Activated CD8-positive, alpha-beta memory T cell treated with anti-CD3 and anti-CD28 coated beads, Interleukin-2, amount 50 U/mL, for 48 hours (primary cell): ENCODE measurements around the gene ABLIM1.

Source experiments
- DNase-seq: peaks from one replicate; pipeline ENCODE4 v3.0.0-alpha.2; 2020

Gene ABLIM1

DNA sequence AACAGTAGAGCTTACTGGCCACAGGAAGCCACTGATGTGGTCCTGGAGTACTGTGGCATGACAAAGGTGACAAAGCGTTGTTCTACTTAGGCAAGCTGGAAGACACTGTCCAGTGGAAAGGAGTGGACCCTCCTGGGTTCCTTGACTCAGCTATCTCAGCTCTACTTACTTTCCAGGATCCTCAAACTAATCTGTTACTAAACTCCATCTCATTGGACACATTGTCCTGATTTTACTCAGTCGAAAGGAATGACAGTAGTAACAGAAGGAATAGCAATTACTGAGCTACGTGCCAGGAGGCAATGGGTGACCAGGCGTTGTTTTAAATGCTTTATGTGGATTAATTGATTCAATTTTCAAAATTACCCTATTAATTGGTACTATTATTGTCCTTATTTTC is 41.6 kb downstream of the ABLIM1 start:
- DNase-seq, result no peak

GRCh38 chr10:114616103-114616502 is 42.0 kb downstream of the ABLIM1 start:
- no peak for DNase-seq

DNA sequence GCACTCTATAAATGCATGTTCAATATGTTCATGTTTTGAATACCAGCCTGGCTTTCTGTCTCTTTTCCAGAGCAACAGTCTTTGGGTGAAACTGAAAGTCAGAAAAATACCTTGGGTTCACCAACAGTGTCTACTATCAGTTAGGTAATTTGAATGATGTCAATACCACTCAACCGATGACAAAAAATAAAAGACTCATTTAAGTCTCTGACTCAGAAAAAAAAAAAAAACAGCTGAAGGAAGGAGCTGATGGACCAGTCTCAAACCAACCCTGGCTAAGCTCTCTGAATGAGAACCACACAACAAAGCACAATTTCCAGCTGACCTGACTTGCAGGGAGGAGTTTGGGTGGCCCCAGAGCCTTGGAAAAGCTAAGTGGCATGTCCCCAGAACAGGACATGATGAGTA is 42.5 kb downstream of the ABLIM1 start:
- no peak for DNase-seq

DNA sequence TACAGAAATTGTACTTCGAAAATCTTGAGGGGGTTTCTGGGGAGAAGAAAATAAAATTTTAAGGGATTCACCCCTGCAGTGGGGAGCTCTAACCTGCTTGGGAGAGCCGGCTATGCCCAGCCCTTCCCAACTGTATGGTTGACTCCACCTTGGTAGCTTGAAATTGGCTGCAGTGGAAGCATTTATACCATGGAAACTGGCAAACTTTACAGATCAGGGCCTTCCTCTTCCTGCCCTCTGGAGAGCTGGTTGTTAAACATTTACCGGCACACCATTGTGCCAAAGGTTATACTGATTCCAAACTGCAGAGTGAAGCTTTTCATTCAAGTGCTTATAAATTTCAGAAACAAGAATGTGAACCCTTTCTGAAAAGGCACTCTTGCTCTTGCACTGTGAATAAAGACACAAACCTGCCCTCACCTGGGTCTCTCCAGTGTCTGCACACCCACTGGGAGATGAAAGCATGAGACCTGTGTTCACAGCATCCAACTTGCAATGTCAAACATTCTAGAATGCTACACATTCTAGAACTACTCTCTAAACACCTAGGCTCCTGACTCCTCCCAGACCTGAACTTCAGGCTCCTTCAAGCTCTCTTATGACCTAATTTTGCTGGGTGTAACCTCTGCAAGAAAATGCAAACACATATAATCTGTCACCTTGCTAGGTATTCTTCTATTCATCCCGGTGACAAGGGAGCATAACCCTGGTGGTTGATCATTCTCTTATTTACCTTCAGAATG is 44.7 kb downstream of the ABLIM1 start:
- DNase-seq, result no peak

DNA sequence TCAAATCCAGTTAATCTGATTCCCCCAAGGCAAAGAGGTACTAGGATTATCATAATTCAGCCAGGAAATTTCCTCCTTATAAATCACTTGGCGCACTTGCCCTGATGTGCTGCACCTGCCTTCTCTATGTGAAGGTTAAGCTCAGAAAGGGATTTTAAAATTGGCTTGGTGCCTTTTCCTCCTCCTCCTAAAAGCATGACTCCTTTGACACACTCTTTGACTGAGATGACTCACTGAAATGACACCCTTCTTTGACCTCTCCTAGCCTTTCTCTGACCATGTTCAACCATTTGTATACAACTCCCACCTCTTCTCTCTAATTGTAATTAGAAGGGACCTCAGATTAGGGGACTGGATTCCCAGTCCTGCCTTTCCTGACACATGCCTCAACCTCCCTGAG is 46.5 kb downstream of the ABLIM1 start:
- no peak for DNase-seq

- DNase-seq, result no peak
Observed at GRCh38 chr10:114609518-114610426, 48.3 kb downstream of the ABLIM1 start.

- no peak for DNase-seq
Observed at GRCh38 chr10:114607358-114607998, 50.6 kb downstream of the ABLIM1 start.

GRCh38 chr10:114605155-114605797 is 52.8 kb downstream of the ABLIM1 start:
- DNase-seq, result no peak

GRCh38 chr10:114604357-114605130 is 53.5 kb downstream of the ABLIM1 start:
- no peak for DNase-seq

GRCh38 chr10:114603948-114604347 is 54.1 kb downstream of the ABLIM1 start:
- no peak for DNase-seq

DNA sequence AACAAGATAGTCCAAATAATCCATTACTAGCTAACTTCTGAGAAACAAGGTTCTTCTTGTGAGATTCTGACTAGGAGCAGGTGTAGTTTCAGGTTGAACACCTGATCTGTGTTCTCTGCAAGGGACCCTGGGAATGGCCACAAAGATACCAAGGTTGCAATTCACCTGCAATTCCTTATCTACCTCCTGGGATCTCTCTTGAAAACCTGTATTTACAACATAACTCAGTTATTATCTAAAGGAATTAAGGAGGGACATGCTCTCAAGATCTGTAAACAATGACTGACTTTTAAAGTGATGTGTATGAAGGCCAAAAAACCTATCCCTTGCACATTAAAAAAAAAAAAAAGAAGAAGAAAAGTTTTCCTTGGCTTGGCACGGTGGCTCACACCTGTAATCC is 54.8 kb downstream of the ABLIM1 start:
- no peak for DNase-seq

- no peak for DNase-seq
Observed at GRCh38 chr10:114600057-114600456, 58.0 kb downstream of the ABLIM1 start.

- DNase-seq, result no peak
Observed at GRCh38 chr10:114596793-114597192, 61.3 kb downstream of the ABLIM1 start.

GRCh38 chr10:114593816-114594468 is 64.1 kb downstream of the ABLIM1 start:
- no peak for DNase-seq

GRCh38 chr10:114593240-114593792 is 64.8 kb downstream of the ABLIM1 start:
- no peak for DNase-seq

DNA sequence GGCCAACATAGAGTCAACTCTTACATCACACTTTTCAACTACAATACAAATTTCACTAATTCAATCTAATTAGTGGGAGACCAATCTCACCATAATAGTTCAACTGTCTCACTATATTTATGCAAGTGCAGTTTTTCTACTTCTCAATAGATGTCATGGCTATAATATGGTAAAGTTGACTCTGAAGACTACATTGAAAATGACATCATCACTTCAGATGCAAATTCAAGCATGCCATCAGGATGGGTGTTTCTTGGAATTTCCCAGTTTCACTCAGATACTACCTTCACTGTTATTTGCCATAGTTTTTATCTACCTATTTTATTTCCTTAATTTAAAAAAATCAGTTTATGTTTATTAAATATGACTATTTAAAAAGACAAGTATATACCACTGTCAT is 67.1 kb downstream of the ABLIM1 start:
- no peak for DNase-seq

DNA sequence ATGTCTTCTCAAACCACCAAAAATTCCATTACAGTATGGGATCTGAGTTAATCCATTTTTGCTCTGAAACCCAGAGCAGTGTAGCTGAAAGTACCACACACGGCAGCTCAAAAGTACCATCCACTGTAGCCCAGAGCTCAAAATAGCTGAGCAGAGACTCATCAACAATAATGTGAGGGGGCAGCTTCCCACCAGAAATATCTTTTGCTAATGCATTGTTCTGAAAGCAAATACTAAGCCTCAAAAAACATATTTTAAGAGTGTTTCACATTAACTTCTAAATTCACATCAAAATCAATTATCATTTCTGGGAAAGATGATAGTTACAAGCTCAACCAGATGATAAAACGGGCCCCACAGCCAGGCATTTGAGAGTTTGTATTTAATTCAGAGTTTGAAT is 73.7 kb downstream of the ABLIM1 start:
- no peak for DNase-seq

- no peak for DNase-seq
Observed at GRCh38 chr10:114581071-114581470, 77.0 kb downstream of the ABLIM1 start.

GRCh38 chr10:114577133-114577532 is 80.9 kb downstream of the ABLIM1 start:
- no peak for DNase-seq

GRCh38 chr10:114576716-114577115 is 81.4 kb downstream of the ABLIM1 start:
- DNase-seq, result no peak

GRCh38 chr10:114576132-114576487 is 82.0 kb downstream of the ABLIM1 start:
- DNase-seq, result no peak
